Choroid plexus epithelial cell (primary cell): ENCODE measurements around the gene ARHGAP8.

Source experiments
- DNase-seq: peaks from one replicate; pipeline ENCODE4 v3.0.0-alpha.2; 2010; ENCODE audit warnings: low read depth
- H3K4me3 ChIP-seq: 2 replicates; pipeline ENCODE4 v1.5.1; 2011; ENCODE audit warnings: low read depth, mild to moderate bottlenecking, control low read depth, low read length, moderate library complexity
- TF ChIP-seq, protein P1 (sequence below): conservative IDR thresholded peaks from 2 replicates; pipeline ENCODE4 v1.5.1; 2011; ENCODE audit warnings: low read depth, mild to moderate bottlenecking, control low read depth, inconsistent platforms, low read length, moderate library complexity

The ARHGAP8 gene

DNA sequence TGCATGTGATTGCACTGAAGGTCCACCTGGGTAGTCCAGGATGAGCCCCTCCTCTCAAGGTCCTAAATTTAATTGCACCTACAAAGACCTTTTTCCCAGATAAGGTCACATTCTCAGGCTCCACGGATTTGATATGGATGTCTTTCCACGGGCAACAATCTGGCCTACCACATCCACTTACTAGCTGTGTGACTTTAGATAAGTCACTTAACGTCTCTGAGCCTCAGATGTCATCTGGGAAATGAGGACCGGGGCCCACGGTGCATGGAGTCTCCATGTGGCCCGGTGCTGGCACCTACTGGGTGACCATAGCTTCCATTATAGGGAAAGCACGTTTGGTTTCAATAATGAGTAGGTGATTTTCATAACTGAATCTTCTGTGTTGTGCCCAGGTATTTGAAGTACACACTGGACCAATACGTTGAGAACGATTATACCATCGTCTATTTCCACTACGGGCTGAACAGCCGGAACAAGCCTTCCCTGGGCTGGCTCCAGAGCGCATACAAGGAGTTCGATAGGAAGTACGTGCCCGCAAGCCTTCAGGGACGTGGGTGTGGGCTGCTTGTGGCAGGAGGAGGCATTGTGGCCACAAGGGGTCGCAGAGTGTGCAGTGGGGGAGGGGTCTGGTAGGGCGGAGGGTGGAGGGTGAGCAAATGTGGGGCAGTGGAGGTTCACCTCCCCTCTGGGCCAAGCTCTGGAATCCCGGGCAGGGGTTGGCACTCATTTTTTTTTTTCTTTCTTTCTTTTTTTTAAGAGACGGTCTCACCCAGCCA lies 55.7 kb downstream of the ARHGAP8 start:
- TF ChIP-seq, protein P1, sequence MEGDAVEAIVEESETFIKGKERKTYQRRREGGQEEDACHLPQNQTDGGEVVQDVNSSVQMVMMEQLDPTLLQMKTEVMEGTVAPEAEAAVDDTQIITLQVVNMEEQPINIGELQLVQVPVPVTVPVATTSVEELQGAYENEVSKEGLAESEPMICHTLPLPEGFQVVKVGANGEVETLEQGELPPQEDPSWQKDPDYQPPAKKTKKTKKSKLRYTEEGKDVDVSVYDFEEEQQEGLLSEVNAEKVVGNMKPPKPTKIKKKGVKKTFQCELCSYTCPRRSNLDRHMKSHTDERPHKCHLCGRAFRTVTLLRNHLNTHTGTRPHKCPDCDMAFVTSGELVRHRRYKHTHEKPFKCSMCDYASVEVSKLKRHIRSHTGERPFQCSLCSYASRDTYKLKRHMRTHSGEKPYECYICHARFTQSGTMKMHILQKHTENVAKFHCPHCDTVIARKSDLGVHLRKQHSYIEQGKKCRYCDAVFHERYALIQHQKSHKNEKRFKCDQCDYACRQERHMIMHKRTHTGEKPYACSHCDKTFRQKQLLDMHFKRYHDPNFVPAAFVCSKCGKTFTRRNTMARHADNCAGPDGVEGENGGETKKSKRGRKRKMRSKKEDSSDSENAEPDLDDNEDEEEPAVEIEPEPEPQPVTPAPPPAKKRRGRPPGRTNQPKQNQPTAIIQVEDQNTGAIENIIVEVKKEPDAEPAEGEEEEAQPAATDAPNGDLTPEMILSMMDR: peak; percentile 22
- no peak overlapping the region for H3K4me3 ChIP-seq
- DNase-seq: no peak

DNA sequence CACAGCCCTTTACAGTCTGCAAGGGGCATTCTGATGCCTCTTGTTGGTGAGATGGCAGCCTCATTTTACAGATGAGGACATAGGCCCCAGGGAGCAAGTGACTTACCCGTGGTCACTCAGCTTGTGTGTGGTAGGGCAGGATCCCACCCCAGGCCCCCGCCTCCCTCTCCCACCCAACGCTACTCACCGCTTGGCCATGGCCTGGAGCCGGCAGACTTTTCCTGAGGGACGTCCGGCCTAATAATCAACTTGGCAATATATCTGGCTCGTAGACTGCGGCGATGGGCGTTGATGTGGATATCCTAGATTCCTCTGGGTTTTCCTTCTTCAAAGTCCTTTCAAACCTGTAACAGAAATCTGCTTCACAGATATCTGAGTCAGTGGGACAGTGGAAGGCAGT lies 57.1 kb downstream of the ARHGAP8 start:
- no peak for DNase-seq
- H3K4me3 ChIP-seq: no peak overlapping the region
- TF ChIP-seq, protein P1: no peak

DNA sequence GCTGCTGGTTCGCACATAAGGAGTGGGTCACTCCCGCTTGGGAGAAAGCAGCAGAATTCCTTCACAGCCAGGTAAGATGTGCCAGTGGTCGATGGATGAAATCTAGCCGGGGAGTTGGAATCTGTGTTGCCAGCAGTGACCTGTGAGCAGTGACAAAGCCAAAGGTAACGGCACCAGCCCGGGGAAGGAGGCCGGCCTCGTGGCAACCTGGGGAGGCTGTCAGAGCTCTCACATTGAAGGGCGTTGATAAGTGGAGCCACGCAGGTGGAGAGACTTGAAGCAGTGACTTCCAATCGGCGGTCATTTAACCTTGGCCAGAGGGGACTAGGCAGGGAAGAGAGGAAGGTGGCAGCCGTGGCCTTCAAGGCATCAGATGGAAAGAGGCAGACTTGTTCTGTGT lies 58.8 kb downstream of the ARHGAP8 start:
- TF ChIP-seq, protein P1: no peak
- DNase-seq: no peak
- H3K4me3 ChIP-seq: no peak overlapping the region

DNA sequence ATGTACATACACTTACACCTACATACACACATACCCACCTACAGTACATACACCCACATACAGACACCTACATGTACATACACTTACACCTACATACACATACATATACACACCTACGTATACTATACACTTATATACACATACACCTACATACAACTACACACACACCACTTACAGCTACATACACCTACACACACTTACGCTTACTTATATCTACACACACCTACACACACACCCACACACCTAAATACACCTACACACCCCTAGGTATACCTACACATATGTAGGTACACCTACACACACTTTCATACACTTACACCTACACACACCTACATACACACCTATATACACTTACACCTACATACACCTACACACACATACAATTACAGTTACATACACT lies 61.0 kb downstream of the ARHGAP8 start:
- no peak overlapping the region for H3K4me3 ChIP-seq
- TF ChIP-seq, protein P1: no peak
- no peak for DNase-seq

- TF ChIP-seq, protein P1: no peak
- no peak overlapping the region for H3K4me3 ChIP-seq
- DNase-seq: no peak
These were observed 62.1 kb downstream of the ARHGAP8 start for GRCh38 chr22:44814266-44815098.

DNA sequence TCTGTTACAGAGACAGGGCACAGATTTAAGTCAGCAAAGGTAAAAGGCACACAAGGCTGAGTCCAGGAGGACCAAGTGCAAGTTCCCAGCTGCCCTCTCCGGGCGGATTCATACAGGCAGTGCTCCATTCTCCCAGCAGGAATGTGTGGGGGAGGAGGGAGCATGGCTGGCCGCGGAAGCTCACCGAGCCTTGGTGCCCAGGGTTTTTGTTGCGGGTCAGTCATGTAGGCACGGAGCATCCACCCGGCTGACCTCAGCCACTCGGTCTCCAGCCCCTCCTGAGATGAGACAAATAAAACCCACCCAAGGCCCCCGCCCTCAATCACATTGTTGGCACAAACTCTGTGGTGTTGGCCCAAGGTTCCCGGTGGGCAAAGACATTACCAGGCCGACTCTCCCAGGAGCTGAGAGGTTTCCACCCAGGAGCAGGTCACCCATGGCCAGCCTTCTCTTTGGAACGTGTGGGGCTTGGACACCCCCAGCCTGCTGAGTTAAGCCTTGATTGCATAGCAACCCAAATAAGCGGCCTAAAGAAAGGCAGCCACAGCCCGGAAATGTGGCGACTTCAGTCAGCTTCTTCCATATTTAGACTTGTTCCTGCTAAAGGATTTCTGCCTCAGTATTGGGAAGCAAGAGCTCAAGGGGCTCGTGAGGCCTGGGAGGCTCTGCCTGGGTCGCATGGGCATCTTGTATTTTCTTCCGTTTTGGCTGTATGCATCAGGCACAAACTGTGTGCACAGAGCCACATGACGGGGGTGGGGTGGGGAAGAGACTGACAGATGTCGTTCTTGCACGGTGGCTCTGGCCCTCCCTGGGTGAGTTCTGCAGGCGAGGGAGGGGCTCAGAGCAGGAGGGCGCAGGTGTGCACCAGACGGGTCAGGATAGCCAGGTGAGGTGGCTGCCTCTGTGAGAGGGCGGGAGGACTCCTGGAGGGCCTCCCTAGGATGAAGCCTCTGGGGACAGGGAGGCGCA lies 63.0 kb downstream of the ARHGAP8 start:
- H3K4me3 ChIP-seq: no peak overlapping the region
- TF ChIP-seq, protein P1: no peak
- no peak for DNase-seq
